Parathyroid adenoma (tissue), 2 donors: Measurements from ENCODE around the gene KRTAP1-1.

Experiments used
- H2AFZ ChIP-seq: fragments of 300-600 bp; sonication (generic); one replicate; pipeline ENCODE4 v1.7.0; 2017; ENCODE audit warnings: antibody characterized with exemption, mild to moderate bottlenecking
- H3K27ac ChIP-seq: fragments of 300-600 bp; sonication (generic); one replicate; pipeline ENCODE4 v1.7.0; 2017
- H3K27me3 ChIP-seq: fragments of 300-600 bp; sonication (generic); one replicate; pipeline ENCODE4 v1.7.0; 2017; ENCODE audit warnings: low read length; ENCODE audit not compliant: control insufficient read depth, insufficient read depth
- H3K36me3 ChIP-seq: fragments of 300-600 bp; sonication (generic); one replicate; pipeline ENCODE4 v1.7.0; 2017; ENCODE audit warnings: low read length; ENCODE audit not compliant: control insufficient read depth, insufficient read depth
- H3K4me1 ChIP-seq: fragments of 300-600 bp; sonication (generic); one replicate; pipeline ENCODE4 v1.7.0; 2017; ENCODE audit warnings: control low read depth
- H3K4me2 ChIP-seq: fragments of 300-600 bp; sonication (generic); one replicate; pipeline ENCODE4 v1.7.0; 2017; ENCODE audit warnings: low read length
- H3K4me3 ChIP-seq: fragments of 300-600 bp; sonication (generic); one replicate; pipeline ENCODE4 v1.7.0; 2017; ENCODE audit warnings: low read depth, low read length
- H3K79me2 ChIP-seq: fragments of 300-600 bp; sonication (generic); one replicate; pipeline ENCODE4 v1.7.0; 2017; ENCODE audit warnings: control low read depth
- H3K9ac ChIP-seq: fragments of 300-600 bp; sonication (generic); one replicate; pipeline ENCODE4 v1.7.0; 2017; ENCODE audit warnings: mild to moderate bottlenecking
- H3K9me3 ChIP-seq: fragments of 300-600 bp; sonication (generic); one replicate; pipeline ENCODE4 v1.7.0; 2017; ENCODE audit warnings: low read length; ENCODE audit not compliant: control insufficient read depth
- CTCF ChIP-seq: fragments of 300-600 bp; sonication (generic); IDR thresholded peaks from one replicate; pipeline ENCODE4 v1.7.0; 2017; ENCODE audit warnings: antibody characterized with exemption, mild to moderate bottlenecking
- donor health status: primary hyperparathyroidism.

KRTAP1-1 gene

GRCh38 chr17:41009936-41010335 lies 31.3 kb downstream of the KRTAP1-1 start:
- H2AFZ ChIP-seq, result no peak overlapping the region
- H3K9me3 ChIP-seq, result no peaks in the 10 kb centered on the region
- no peaks in the 10 kb centered on the region for H3K4me1 ChIP-seq
- no peaks in the 10 kb centered on the region for H3K79me2 ChIP-seq
- no peaks in the 10 kb centered on the region for H3K27me3 ChIP-seq
- no peak overlapping the region for H3K4me3 ChIP-seq
- H3K36me3 ChIP-seq, result no peaks in the 10 kb centered on the region
- no peak for TF ChIP-seq CTCF
- no peak overlapping the region for H3K9ac ChIP-seq
- H3K4me2 ChIP-seq, result no peak overlapping the region
- H3K27ac ChIP-seq, result no peak overlapping the region

DNA sequence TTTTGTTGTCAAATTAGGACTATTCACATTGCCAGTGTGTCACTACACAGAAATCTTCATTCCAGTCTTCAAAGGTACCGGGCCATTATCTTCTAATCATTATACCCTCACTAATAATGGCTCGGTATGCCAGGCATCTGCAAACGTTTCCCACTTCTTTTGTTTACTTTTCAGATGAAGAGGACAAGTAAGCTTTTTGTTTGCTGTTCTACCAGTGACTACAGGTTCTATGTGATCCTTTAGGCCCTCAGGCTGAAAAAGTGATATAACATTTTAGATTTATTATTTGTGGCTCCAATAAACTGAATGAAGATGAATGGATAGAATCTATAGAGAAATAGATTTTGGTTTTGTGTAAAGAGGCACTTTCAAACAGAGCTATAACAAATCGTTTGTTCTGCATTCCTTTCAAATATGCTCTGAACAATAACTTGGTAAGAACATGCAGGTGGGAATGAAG lies 31.9 kb downstream of the KRTAP1-1 start:
- H3K4me3 ChIP-seq, result no peak overlapping the region
- no peak overlapping the region for H3K27ac ChIP-seq
- no peaks in the 10 kb centered on the region for H3K79me2 ChIP-seq
- no peak overlapping the region for H3K9ac ChIP-seq
- no peak for TF ChIP-seq CTCF
- H3K27me3 ChIP-seq, result no peaks in the 10 kb centered on the region
- no peak overlapping the region for H3K4me2 ChIP-seq
- no peak overlapping the region for H2AFZ ChIP-seq
- no peaks in the 10 kb centered on the region for H3K9me3 ChIP-seq
- H3K4me1 ChIP-seq, result no peaks in the 10 kb centered on the region
- H3K36me3 ChIP-seq, result no peaks in the 10 kb centered on the region

DNA sequence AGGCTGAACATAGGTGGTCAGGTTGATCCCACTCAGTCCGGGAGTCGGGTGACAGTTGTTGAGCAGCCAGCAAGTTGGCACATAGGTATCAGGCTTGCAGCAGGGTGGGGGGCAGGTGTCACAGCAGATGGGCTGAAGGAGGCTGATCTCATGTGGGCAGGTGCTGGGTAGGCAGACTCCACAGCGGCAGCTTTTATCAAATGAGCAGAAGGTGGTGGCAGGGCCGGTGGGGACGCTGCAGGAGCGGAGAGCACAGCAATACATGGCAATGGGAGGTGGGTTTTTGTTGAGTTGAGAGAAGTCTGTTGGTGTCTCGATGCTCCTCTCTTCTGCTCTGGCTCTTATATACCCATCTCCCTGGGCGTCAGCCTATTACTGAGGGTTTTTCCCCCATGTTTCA lies 32.4 kb downstream of the KRTAP1-1 start, which contains the start of gene KRTAP3-1:
Gene KRTAP3-1, minus strand, starts transcription at position 318 of the 400 bp plus-strand sequence. Its CDS starts 54 bp downstream, at position 264.
- Histone ChIP-seq H3K4me1 (no peaks in the 10 kb centered on the region), H3K36me3 (no peaks in the 10 kb centered on the region), H3K9ac (no peak within 1 kb of the TSS), H3K27me3 (no peaks in the 10 kb centered on the region), H3K4me3 (no peak within 1 kb of the TSS), H3K9me3 (no peaks in the 10 kb centered on the region), H3K27ac (no peak within 1 kb of the TSS), H3K79me2 (no peaks in the 10 kb centered on the region), H3K4me2 (no peak within 1 kb of the TSS), H2AFZ (no peak within 1 kb of the TSS)
- TF ChIP-seq CTCF, result no peak

DNA sequence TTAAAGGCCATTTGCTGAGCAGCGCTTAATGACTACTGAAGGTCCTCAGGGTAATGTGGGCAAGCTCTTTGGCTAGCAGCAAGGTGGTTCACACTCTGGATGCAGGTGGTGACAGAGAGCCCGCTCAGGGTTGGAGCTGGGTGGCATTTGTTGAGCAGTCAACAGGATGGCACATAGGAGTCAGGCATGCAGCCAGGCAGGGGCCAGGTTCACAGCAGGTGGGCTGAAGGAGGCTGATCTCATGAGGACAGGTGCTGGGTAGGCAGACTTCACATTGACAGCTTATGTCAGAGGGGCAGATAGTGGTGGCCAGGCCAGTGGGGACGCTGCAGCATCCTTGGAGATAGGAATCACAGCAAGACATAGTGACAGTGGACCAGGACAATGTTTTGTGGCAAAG lies 36.9 kb downstream of the KRTAP1-1 start:
- no peak for TF ChIP-seq CTCF
- no peaks in the 10 kb centered on the region for H3K27me3 ChIP-seq
- H3K79me2 ChIP-seq, result no peaks in the 10 kb centered on the region
- no peak overlapping the region for H2AFZ ChIP-seq
- H3K4me3 ChIP-seq, result no peak overlapping the region
- no peaks in the 10 kb centered on the region for H3K36me3 ChIP-seq
- no peak overlapping the region for H3K4me2 ChIP-seq
- no peaks in the 10 kb centered on the region for H3K4me1 ChIP-seq
- H3K9me3 ChIP-seq, result no peaks in the 10 kb centered on the region
- H3K27ac ChIP-seq, result no peak overlapping the region
- H3K9ac ChIP-seq, result no peak overlapping the region

DNA sequence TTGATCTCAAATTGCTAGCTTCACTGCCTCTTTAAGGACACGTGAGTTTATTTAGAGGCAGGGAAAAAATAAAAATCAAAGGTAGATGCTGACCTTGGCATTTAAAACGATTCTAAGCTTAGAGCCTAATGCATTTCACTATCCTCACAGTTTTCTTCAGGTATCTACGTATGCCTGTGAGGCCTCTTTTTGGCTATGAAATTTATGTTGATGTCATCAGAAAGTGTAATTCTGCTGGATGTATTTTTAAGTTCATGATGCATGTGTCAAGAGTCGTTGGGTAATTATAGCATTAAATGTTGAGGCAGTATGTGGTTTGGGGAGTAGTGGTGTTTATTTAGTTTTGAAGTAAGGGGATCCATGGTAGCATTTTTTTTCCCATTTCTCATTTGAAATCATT lies 37.3 kb downstream of the KRTAP1-1 start:
- Histone ChIP-seq H3K9ac (no peak overlapping the region), H3K4me3 (no peak overlapping the region), H3K79me2 (no peaks in the 10 kb centered on the region), H3K4me1 (no peaks in the 10 kb centered on the region), H3K27me3 (no peaks in the 10 kb centered on the region), H2AFZ (no peak overlapping the region), H3K4me2 (no peak overlapping the region), H3K27ac (no peak overlapping the region), H3K36me3 (no peaks in the 10 kb centered on the region), H3K9me3 (no peaks in the 10 kb centered on the region)
- TF ChIP-seq CTCF, result no peak
